Adrenal gland (tissue), 12 donors: Measurements from ENCODE around the gene DNAJC22. TPM values are rescaled to one million over a fixed set of nuclear protein-coding genes. Genes with fewer than 3 reads are reported as not detected.

Source experiments
- DNase-seq, 7 donors: peaks; one replicate each; pipeline ENCODE4 v3.0.0-alpha.2; 2019 to 2020
- H3K27ac ChIP-seq, 5 donors: fragments of 200-600 bp; sonication (generic) in 4 of 5; 1 replicate in 3 of 5; 2 replicates in 2 of 5; pipeline versions ENCODE4 v1.5.1 to v1.8.0; 2016 to 2020; ENCODE audit warnings: mild to moderate bottlenecking in 1 of 5
- H3K27me3 ChIP-seq: fragments of 200-600 bp; 2 replicates; pipeline ENCODE4 v1.8.0; 2021
- H3K36me3 ChIP-seq, 2 donors: fragments of 200-600 bp; replicated peaks in 1 of 2; 1 replicate in 1 of 2; 2 replicates in 1 of 2; pipeline versions ENCODE4 v1.5.1 to v1.8.0; 2018 to 2022
- H3K4me1 ChIP-seq, 2 donors: fragments of 200-600 bp; replicated peaks in 1 of 2; 1 replicate in 1 of 2; 2 replicates in 1 of 2; pipeline versions ENCODE4 v1.5.1 to v1.8.0; 2018 to 2021
- H3K4me3 ChIP-seq, 4 donors: fragments of 200-600 bp; sonication (generic) in 3 of 4; one replicate each; pipeline ENCODE4 v1.5.1; 2016 to 2018
- H3K9me3 ChIP-seq, 3 donors: fragments of 200-600 bp; sonication (generic) in 1 of 3; replicated peaks in 1 of 3; 1 replicate in 2 of 3; 2 replicates in 1 of 3; pipeline versions ENCODE4 v1.5.1 to v1.8.0; 2016 to 2021
- POLR2A ChIP-seq, 2 donors: fragments of 450-650 bp; IDR thresholded peaks; one replicate each; pipeline ENCODE4 v1.6.1; 2017; ENCODE audit warnings: antibody characterized with exemption in 2 of 2, mild to moderate bottlenecking in 2 of 2, moderate library complexity in 1 of 2
- WGBS, 4 donors: extraction: QIAGEN DNeasy Blood & Tissue Kit in 2 of 4; methylation state at CpG; one replicate each; pipeline versions ENCODE4 v1.1.5 to v1.1.7; 2013 to 2017; 5-methylcytosine and 5-hydroxymethylcytosine counted together
- intact Hi-C, 2 donors: fragments of 100-400 bp; cut with DNase I; formaldehyde crosslinking; loops; one replicate each; pipeline versions ENCODE4 v1.14.1 to v1.15.0; 2022 to 2023
- polyA plus RNA-seq, 3 donors: library from polyadenylated mRNA; stranded (reverse); fragments of 200-250 nt in 2 of 3; fragments of 350-450 nt in 1 of 3; fragmentation: Illumina TruSeq in 1 of 3; extraction: RNeasy Lipid Tissue Mini Kit (QIAGEN cat#74804) in 1 of 3; gene quantifications; one replicate each; pipeline ENCODE4 v1.2.3, GENCODE V29; 2013 to 2014
- total RNA-seq, 9 donors: library from RNA; depleted of rRNA in 4 of 9; stranded (reverse); fragments of >200 nt in 4 of 9; fragments of 120-200 nt in 1 of 9; fragmentation: NEBNext Ultra II Directional in 1 of 9; extraction: Animal tissue kit (Norgen Biotek cat#: 25700) in 1 of 9; gene quantifications; one replicate each; pipeline versions ENCODE4 v1.1.0 to v1.2.4, GENCODE V29; 2013 to 2023
- TF ChIP-seq, protein P1 (sequence below), 6 experiments: fragments of 450-650 bp in 4 of 6; fragments of 200-600 bp in 2 of 6; sonication (generic) in 1 of 6; IDR thresholded peaks; 1 replicate in 5 of 6; 2 replicates in 1 of 6; pipeline versions ENCODE4 v1.5.1 to v1.8.0; 2016 to 2021; ENCODE audit warnings: antibody characterized with exemption in 6 of 6, mild to moderate bottlenecking in 2 of 6, moderate library complexity in 1 of 6
- donor health status: healthy with polysubstance abuse.
- donor health status: Bipolar disorder and iron deficiency.
- donor health status: DM: yes; HTN: yes; CAD: no.
- donor health status: DM: no; HTN: no; CAD: no.
- donor health status: DM: no; HTN: no; CAD: no.
- donor health status: DM: yes; HTN: yes; CAD: no.

Gene DNAJC22
- total and polyA plus RNA-seq, 12 donors: 0.40 to 2.9 (median 0.65) TPM

DNA sequence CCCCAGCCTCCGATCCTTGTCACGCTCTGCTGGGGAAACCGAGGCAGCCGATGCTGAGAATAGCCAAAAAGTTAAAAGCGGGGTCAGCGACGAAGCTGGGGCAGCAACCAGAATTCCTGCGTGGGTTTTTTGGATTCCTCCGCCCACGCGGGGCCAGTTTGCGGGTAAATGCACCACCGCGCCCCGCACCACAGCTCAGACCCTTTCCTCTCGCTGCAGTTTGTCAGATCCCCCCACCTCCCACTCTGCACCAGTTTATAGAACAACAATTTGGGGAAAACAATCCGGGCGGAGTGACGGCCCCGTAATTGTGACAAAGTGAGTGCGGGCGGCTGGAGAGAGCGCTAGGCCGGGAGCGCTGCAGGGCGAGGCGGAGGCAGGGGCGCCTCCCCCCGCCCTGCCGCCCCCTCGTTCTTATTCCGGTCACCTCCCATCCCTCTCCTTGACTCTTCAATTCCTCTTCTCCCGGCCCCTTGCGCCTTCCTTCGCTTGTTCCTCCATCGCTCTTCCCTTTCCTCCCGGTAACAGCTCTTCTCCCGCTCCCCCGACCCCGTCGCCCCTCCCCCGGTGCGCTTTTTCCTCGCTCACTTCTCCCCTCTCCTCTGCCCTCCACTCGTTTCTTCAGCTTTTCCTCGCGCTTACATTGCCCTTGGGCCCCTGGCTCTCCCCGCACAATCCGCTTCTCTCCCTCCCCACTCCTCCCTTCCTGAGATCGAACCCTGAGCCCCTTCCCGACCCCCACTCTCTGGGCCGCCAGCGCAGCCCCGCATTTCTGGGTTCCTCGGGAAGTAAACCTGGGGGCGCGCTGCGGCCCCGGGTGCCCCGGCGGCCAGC lies 646 bp upstream of the DNAJC22 start:
- intact Hi-C loops: no loop called here
- Histone ChIP-seq H3K36me3 (no peaks in the 10 kb centered on the region), H3K4me1 (peaks cover 40 to 53% of the 10 kb centered on the region in 2 donors), H3K27me3 (peaks cover 33% of the 10 kb centered on the region), H3K4me3 (peak overlapping the region in 2 of 4 donors; percentile 6 to 55), H3K9me3 (no peaks in the 10 kb centered on the region), H3K27ac (no peak overlapping the region)
- WGBS, 4 donors: 3 to 6% (median 5%) methylated on average over 53 to 61 of the region's 61 CpGs
- peak in 2 of 7 donors; percentile 18 to 42 for DNase-seq
- no peak for TF ChIP-seq POLR2A (IDR thresholded peaks at IDR 0.05)
- TF ChIP-seq, protein P1, sequence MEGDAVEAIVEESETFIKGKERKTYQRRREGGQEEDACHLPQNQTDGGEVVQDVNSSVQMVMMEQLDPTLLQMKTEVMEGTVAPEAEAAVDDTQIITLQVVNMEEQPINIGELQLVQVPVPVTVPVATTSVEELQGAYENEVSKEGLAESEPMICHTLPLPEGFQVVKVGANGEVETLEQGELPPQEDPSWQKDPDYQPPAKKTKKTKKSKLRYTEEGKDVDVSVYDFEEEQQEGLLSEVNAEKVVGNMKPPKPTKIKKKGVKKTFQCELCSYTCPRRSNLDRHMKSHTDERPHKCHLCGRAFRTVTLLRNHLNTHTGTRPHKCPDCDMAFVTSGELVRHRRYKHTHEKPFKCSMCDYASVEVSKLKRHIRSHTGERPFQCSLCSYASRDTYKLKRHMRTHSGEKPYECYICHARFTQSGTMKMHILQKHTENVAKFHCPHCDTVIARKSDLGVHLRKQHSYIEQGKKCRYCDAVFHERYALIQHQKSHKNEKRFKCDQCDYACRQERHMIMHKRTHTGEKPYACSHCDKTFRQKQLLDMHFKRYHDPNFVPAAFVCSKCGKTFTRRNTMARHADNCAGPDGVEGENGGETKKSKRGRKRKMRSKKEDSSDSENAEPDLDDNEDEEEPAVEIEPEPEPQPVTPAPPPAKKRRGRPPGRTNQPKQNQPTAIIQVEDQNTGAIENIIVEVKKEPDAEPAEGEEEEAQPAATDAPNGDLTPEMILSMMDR (IDR thresholded peaks at IDR 0.05): no peak

DNA sequence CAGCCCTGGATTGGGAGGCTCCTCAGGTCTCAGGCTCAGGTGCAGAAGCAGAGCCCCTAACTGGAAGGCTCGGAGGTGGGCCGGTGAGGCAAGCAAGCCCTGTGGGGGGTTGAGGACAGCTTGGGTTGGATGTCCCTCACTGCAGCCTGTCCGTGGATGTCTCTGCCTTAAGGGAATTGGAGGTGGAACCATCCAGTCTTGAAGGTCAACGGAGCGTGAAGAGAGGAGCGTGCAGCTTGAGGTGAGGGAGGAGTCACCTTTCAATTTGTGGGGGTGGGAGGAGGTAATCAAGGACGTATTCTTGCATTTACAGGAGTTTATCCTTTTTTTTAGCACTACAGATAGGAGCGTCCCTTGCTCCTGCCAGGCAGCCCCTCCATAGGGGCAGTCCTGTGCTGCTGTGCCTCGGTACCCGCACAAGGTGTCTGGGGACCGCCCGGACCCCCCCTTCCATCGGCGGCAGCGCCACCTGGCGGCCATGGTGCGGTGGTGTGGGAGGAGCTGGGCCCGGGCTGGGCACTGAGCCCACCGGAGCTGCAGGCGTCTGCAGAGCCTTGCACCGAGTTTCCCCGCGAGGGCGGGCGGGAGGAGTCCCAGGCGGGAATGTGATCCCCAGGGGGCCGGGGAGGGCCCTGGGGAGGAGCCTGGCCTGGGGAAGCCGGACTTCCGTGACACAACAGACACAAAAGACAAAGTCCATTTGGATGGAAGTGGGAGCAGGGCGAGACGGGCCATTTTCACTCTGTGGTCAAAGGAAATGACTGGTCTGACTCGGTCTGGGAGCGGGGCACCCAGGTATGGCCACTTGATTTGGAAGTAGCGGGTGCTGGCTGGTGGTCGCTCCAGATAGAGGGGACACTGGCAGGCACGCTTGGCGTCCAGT lies 864 bp downstream of the DNAJC22 start:
- no peaks in the 10 kb centered on the region for H3K9me3 ChIP-seq
- peaks cover 33% of the 10 kb centered on the region for H3K27me3 ChIP-seq
- intact Hi-C loops: no loop called here
- H3K36me3 ChIP-seq: no peaks in the 10 kb centered on the region
- no peak overlapping the region for H3K27ac ChIP-seq
- H3K4me1 ChIP-seq: peaks cover 39 to 47% of the 10 kb centered on the region in 2 donors
- peak; percentile 75 to 80 (median 78) for DNase-seq
- no peak for TF ChIP-seq POLR2A (IDR thresholded peaks at IDR 0.05)
- TF ChIP-seq, protein P1 (IDR thresholded peaks at IDR 0.05): peak; percentile 74 to 94 (median 84)
- peak overlapping the region in 1 of 4 donors; percentile 55 for H3K4me3 ChIP-seq
- WGBS, 4 donors: 11 to 28% (median 13%) methylated on average over 16 to 37 of the region's 37 CpGs

DNA sequence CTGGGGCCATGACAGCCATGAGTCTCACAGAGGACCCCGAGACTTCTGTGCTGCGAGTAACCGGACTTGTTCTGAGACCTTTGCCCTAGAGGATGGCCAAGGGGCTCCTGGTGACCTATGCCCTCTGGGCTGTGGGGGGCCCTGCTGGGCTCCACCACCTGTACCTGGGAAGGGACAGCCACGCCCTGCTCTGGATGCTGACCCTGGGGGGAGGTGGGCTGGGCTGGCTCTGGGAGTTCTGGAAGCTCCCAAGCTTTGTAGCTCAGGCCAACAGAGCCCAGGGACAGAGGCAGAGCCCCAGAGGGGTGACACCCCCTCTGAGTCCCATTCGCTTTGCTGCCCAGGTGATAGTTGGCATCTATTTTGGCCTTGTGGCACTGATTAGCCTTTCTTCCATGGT lies 2.1 kb downstream of the DNAJC22 start:
- no peak overlapping the region for H3K4me3 ChIP-seq
- peaks cover 33% of the 10 kb centered on the region for H3K27me3 ChIP-seq
- peaks cover 31 to 37% of the 10 kb centered on the region in 2 donors for H3K4me1 ChIP-seq
- DNase-seq: peak in 2 of 7 donors; percentile 13 to 41
- H3K27ac ChIP-seq: no peak overlapping the region
- no peaks in the 10 kb centered on the region for H3K36me3 ChIP-seq
- intact Hi-C loops: no loop called here
- 86 to 95% (median 92%) methylated on average over 1 to 5 of the region's 5 CpGs for WGBS, 4 donors
- TF ChIP-seq POLR2A (IDR thresholded peaks at IDR 0.05): no peak
- TF ChIP-seq, protein P1 (IDR thresholded peaks at IDR 0.05): no peak
- no peaks in the 10 kb centered on the region for H3K9me3 ChIP-seq

DNA sequence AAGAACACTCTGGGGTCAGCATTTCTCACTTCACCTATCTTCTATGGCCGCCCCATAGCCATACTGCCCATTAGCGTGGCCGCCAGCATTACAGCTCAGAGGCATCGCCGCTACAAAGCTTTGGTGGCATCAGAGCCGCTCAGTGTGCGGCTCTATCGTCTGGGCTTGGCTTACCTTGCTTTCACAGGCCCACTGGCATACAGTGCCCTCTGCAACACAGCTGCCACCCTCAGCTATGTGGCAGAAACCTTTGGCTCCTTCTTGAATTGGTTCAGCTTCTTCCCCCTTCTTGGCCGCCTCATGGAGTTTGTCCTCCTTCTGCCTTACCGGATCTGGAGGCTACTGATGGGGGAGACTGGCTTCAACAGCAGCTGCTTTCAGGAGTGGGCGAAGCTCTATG lies 2.6 kb downstream of the DNAJC22 start:
- intact Hi-C loops: no loop called here
- no peaks in the 10 kb centered on the region for H3K36me3 ChIP-seq
- no peaks in the 10 kb centered on the region for H3K9me3 ChIP-seq
- H3K27ac ChIP-seq: no peak overlapping the region
- H3K4me1 ChIP-seq: peaks cover 31 to 33% of the 10 kb centered on the region in 2 donors
- H3K27me3 ChIP-seq: peaks cover 33% of the 10 kb centered on the region
- WGBS, 4 donors: 86 to 96% (median 89%) methylated on average over 5 to 11 of the region's 11 CpGs
- no peak overlapping the region for H3K4me3 ChIP-seq
- no peak for TF ChIP-seq POLR2A (IDR thresholded peaks at IDR 0.05)
- TF ChIP-seq, protein P1 (IDR thresholded peaks at IDR 0.05): no peak
- peak in 2 of 7 donors; percentile 9 to 20 for DNase-seq
